Stomach smooth muscle (tissue), 2 donors: ENCODE results near the gene TSPAN18.

Experiments used
- H3K27ac ChIP-seq: one replicate; pipeline ENCODE4 v1.7.0; 2013; ENCODE audit warnings: mild to moderate bottlenecking, low read length, inconsistent platforms
- H3K27me3 ChIP-seq, 2 donors: one replicate each; pipeline ENCODE4 v1.7.0; 2013; ENCODE audit warnings: low read length in 2 of 2; ENCODE audit not compliant: insufficient read depth in 2 of 2, control insufficient read depth in 1 of 2
- H3K36me3 ChIP-seq, 2 donors: one replicate each; pipeline ENCODE4 v1.7.0; 2013; ENCODE audit warnings: low read length in 2 of 2; ENCODE audit not compliant: control insufficient read depth in 2 of 2, insufficient read depth in 2 of 2
- H3K4me1 ChIP-seq: one replicate; pipeline ENCODE4 v1.7.0; 2013; ENCODE audit warnings: low read length; ENCODE audit not compliant: control insufficient read depth, insufficient read depth
- H3K4me3 ChIP-seq, 2 donors: one replicate each; pipeline ENCODE4 v1.7.0; 2013; ENCODE audit warnings: low read length in 2 of 2
- H3K9ac ChIP-seq, 2 donors: one replicate each; pipeline ENCODE4 v1.7.0; 2013; ENCODE audit warnings: low read length in 2 of 2, mild to moderate bottlenecking in 1 of 2
- H3K9me3 ChIP-seq, 2 donors: one replicate each; pipeline ENCODE4 v1.7.0; 2013; ENCODE audit warnings: low read length in 2 of 2; ENCODE audit not compliant: control insufficient read depth in 2 of 2
- donor health status: healthy.
- donor health status: Pancreatic carcinoma.

Gene TSPAN18

DNA sequence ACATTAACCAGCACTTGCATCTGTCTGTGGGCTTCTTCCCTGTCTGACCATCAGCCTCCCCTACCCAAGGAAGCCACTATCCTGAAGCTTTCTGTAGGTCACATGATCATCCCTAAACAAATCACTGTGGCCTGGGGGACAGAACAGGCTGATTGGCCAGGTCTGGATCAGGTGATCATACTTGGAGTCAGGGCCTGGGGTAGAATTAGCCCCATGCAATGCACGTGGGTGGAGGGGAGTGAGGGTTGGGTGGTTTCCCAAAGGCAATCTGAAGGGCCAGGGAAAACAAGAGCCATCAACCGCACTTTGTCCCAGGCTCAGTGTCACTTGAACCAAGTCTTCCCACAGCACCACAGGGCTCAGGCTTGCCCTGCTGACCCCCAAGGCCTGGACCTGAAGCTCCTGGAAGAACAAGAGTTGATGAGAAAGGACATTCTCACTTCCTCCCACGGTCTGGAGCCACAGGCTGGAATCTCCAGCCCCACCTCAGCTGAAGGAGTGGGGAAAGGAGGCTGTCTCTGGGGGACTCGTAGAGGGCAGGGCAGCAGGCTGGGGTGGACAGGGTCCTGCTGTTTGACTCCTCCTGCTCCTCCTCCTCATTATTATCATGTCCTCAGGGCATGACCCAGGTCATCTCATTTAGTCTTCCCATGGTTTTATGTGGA lies 31.5 kb upstream of the TSPAN18 start:
- H3K36me3 ChIP-seq, result no peaks in the 10 kb centered on the region
- no peak overlapping the region for H3K9ac ChIP-seq
- no peak overlapping the region for H3K4me3 ChIP-seq
- no peaks in the 10 kb centered on the region for H3K27me3 ChIP-seq
- H3K4me1 ChIP-seq, result peaks cover 3% of the 10 kb centered on the region
- no peak overlapping the region for H3K27ac ChIP-seq
- no peaks in the 10 kb centered on the region for H3K9me3 ChIP-seq

DNA sequence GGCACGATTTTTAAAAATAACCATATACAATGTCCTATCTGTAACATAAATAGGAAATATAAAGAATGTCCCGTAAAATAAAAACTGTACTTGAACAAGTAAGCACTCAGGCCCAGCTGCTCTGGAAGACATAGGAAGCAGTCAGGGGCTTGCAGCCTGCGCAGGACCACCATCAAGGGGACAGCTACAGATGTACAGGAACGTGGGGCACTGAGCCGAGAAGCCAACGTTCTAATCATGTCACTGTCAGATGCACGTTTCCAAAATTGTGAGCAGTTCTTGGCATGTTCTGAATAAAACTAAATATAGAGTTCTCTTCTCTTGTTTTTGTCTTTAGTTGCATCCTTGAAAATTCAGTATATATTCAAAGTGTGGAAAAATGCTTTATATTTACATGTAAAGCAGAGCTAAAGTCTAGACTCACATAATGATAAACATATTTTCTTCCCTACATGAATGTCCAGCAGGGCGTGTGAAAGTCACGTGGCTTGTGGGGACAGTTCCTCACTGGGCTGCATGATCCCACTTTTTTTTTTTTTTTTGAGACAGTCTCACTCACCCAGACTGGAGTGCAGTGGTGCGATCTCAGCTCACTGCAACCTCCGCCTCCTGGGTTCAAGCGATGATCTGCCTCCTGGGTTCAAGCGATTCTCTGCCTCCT lies 28.4 kb upstream of the TSPAN18 start:
- no peak overlapping the region for H3K9ac ChIP-seq
- H3K4me3 ChIP-seq, result no peak overlapping the region
- H3K4me1 ChIP-seq, result peaks cover 23% of the 10 kb centered on the region
- no peaks in the 10 kb centered on the region for H3K36me3 ChIP-seq
- no peak overlapping the region for H3K27ac ChIP-seq
- H3K27me3 ChIP-seq, result no peaks in the 10 kb centered on the region
- H3K9me3 ChIP-seq, result no peaks in the 10 kb centered on the region

DNA sequence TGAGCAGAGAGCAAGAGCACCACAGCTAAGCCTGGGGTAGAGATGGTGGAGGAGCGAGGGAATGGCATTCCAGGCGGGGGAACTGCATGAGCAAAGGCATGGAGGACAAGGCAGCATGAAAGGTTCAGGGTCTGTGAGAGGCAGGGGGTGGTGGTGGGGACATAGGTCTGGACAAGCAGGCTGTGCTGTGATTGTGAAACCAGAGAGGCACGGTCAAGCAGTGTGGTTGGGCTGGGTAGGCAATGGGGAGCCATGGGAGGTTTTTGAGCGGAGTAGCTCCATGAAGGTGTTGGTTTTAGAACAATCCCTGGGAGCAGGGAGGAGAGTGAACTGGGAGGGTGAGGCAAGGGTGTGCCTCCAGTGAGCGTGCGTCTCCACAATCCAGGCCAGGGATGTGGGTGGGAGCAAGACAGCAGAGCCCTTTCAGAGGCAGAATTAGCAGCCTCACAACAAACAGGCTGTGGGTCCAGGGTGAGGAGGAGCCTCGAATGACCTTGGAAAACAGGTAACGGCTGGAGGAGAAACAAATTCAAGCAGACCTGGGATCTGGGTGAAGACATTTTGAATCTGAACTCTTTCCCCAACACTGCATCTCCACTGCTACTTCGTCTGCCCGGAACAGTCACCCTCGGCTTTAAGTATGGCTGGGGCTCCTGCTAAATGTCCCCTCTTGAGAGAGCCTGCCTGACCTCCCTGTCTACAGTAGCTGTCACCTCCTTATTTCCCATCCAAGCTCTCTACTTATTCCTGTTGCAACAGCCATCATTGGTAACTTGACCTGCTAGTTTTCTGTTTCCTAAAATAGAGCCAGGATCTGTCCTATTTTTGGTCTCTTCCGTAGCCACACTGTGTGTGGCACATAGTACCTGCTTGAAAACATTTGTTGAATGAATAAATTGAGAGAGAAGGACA lies 27.0 kb upstream of the TSPAN18 start:
- Histone ChIP-seq H3K9me3 (peaks cover 0 to 7% of the 10 kb centered on the region in 2 donors), H3K27me3 (no peaks in the 10 kb centered on the region), H3K27ac (no peak overlapping the region), H3K9ac (no peak overlapping the region), H3K4me3 (no peak overlapping the region), H3K4me1 (peaks cover 24% of the 10 kb centered on the region), H3K36me3 (no peaks in the 10 kb centered on the region)

DNA sequence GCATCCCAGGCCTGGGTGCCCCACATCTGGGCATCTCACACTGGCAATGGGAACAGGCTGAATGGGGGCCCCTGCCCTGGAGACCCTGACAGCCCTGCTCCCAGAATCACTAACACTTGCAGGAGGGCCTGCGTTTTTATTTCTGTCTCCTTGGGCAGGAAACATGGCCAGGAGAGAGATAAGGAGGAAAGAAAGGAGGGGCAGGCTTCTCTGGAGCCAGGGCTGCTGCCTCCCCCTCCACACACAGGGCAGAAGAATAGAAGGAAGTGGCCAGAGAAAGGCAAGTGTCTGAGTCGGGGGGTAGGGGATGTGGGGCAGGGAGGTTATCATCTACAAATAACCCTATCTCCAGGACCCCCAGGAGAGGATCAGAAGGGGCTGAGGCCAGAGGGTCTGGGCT lies 25.5 kb upstream of the TSPAN18 start:
- Histone ChIP-seq H3K27me3 (no peaks in the 10 kb centered on the region), H3K4me3 (no peak overlapping the region), H3K4me1 (peaks cover 24% of the 10 kb centered on the region), H3K9ac (no peak overlapping the region), H3K27ac (no peak overlapping the region), H3K36me3 (no peaks in the 10 kb centered on the region), H3K9me3 (peaks cover 0 to 7% of the 10 kb centered on the region in 2 donors)

GRCh38 chr11:44702889-44703288 lies 23.9 kb upstream of the TSPAN18 start:
- Histone ChIP-seq H3K4me3 (no peak overlapping the region), H3K4me1 (peaks cover 24% of the 10 kb centered on the region), H3K9me3 (peaks cover 0 to 7% of the 10 kb centered on the region in 2 donors), H3K36me3 (no peaks in the 10 kb centered on the region), H3K9ac (peak overlapping the region in 1 of 2 donors; percentile 24), H3K27ac (peak overlapping the region; percentile 66), H3K27me3 (no peaks in the 10 kb centered on the region)

- Histone ChIP-seq H3K4me3 (no peak overlapping the region), H3K36me3 (no peaks in the 10 kb centered on the region), H3K9ac (no peak overlapping the region), H3K27ac (no peak overlapping the region), H3K4me1 (peaks cover 11% of the 10 kb centered on the region), H3K9me3 (peaks cover 3 to 7% of the 10 kb centered on the region in 2 donors), H3K27me3 (no peaks in the 10 kb centered on the region)
Observed at GRCh38 chr11:44707094-44707493, 19.7 kb upstream of the TSPAN18 start.

DNA sequence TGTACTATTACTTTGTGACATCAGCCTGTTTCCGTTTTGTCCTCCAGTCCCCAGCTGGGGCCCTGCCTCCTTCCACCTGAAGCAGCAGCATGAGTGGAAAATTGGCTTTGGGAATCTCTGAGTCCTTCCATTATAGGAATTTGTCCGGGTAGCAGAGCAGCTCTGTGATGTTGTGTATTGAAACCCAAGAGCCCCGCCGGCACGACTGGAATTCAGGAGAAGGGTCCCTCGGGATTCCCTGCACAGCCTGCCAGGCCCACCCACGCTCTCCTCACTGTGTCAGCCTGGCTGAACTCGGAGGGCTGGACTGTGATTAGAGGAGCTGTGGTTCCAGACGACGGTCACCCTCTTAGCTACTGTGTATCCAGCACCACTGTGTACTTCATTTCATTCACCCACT lies 18.8 kb upstream of the TSPAN18 start:
- Histone ChIP-seq H3K9ac (no peak overlapping the region), H3K27ac (no peak overlapping the region), H3K9me3 (peaks cover 3 to 7% of the 10 kb centered on the region in 2 donors), H3K4me1 (peaks cover 5% of the 10 kb centered on the region), H3K4me3 (no peak overlapping the region), H3K36me3 (no peaks in the 10 kb centered on the region), H3K27me3 (no peaks in the 10 kb centered on the region)

- H3K27me3 ChIP-seq, result no peaks in the 10 kb centered on the region
- H3K36me3 ChIP-seq, result no peaks in the 10 kb centered on the region
- no peaks in the 10 kb centered on the region for H3K4me1 ChIP-seq
- H3K4me3 ChIP-seq, result no peak overlapping the region
- H3K9me3 ChIP-seq, result peaks cover 3 to 5% of the 10 kb centered on the region in 2 donors
- no peak overlapping the region for H3K9ac ChIP-seq
- no peak overlapping the region for H3K27ac ChIP-seq
Observed at GRCh38 chr11:44708523-44709280, 18.1 kb upstream of the TSPAN18 start.

DNA sequence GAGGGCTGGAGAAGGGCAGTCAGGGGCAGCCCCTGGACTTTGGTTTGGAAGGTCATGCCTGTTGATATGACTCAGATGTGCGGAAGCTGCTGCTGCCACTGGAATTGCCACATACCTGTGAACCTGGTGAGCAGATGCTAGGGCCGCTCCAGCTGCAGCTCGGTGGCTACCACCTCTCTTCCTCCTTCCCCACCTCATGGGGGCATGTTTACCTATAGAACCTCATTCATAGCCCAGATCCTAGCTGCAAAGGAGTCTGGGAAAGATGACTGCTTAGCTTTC lies 17.5 kb upstream of the TSPAN18 start:
- Histone ChIP-seq H3K27ac (no peak overlapping the region), H3K9ac (no peak overlapping the region), H3K4me1 (no peaks in the 10 kb centered on the region), H3K9me3 (peaks cover 0 to 3% of the 10 kb centered on the region in 2 donors), H3K27me3 (no peaks in the 10 kb centered on the region), H3K36me3 (no peaks in the 10 kb centered on the region), H3K4me3 (no peak overlapping the region)

DNA sequence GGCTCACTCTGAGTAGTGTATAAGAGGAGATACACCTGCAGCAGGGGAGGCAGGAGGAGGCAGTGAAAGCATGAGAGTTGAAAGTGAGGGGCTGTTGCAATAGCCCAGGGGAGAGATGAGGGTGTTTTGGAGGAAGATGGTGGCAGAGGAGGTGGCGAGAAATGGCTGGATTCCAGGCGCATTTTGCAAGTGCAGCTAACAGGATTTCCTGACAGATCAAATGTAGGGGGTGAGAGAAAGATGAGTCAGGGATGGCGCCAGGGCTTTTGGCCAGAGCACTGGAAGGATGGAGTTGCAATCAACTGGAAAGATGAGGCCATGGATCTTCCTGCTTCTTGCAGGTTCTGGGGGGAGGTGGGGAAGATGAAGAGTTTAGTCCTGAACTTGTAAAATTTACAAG lies 16.8 kb upstream of the TSPAN18 start:
- Histone ChIP-seq H3K36me3 (no peaks in the 10 kb centered on the region), H3K27me3 (no peaks in the 10 kb centered on the region), H3K27ac (no peak overlapping the region), H3K9ac (no peak overlapping the region), H3K4me1 (no peaks in the 10 kb centered on the region), H3K9me3 (peaks cover 0 to 3% of the 10 kb centered on the region in 2 donors), H3K4me3 (no peak overlapping the region)
